ENCODE data around the gene UBP1.

DNA sequence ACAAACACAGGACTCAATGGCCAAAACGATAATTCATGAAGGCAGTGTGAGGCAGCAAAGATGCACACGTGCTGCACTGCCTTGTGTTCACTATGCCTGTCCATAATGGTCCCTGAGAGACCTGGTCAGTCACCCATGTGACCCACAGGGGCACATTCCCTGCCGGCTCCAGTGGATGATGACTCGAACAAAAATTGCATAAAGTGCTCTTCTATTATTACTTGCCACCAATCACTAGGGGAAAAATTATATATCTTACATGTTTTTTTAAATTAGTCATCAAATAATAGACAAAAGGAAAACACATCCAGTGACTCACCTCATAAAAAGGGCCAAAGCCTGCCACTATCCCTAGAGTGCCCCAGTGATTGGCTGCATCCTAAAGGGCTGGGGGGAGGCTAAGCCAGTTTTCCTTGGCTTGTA lies 47.5 kb downstream of the UBP1 start:
- no peak for TF ChIP-seq GABPA (IDR thresholded peaks at IDR 0.05 in 1 of 2, conservative IDR thresholded peaks at IDR 0.05 in 1 of 2)
- TF ChIP-seq, protein P1, sequence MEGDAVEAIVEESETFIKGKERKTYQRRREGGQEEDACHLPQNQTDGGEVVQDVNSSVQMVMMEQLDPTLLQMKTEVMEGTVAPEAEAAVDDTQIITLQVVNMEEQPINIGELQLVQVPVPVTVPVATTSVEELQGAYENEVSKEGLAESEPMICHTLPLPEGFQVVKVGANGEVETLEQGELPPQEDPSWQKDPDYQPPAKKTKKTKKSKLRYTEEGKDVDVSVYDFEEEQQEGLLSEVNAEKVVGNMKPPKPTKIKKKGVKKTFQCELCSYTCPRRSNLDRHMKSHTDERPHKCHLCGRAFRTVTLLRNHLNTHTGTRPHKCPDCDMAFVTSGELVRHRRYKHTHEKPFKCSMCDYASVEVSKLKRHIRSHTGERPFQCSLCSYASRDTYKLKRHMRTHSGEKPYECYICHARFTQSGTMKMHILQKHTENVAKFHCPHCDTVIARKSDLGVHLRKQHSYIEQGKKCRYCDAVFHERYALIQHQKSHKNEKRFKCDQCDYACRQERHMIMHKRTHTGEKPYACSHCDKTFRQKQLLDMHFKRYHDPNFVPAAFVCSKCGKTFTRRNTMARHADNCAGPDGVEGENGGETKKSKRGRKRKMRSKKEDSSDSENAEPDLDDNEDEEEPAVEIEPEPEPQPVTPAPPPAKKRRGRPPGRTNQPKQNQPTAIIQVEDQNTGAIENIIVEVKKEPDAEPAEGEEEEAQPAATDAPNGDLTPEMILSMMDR (IDR thresholded peaks at IDR 0.05; ENCODE audit: low read depth, low read length, missing input control): no peak
- no peak for TF ChIP-seq NR2F2 (IDR thresholded peaks at IDR 0.05)
- no peak for TF ChIP-seq EGR1 (IDR thresholded peaks at IDR 0.05; ENCODE audit: low read depth in 2 of 2)
- no peak for TF ChIP-seq RXRA (IDR thresholded peaks at IDR 0.05)
- TF ChIP-seq TAF1 (conservative IDR thresholded peaks at IDR 0.05): no peak
- TF ChIP-seq, protein P2, sequence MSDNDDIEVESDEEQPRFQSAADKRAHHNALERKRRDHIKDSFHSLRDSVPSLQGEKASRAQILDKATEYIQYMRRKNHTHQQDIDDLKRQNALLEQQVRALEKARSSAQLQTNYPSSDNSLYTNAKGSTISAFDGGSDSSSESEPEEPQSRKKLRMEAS (IDR thresholded peaks at IDR 0.05): no peak
- TF ChIP-seq RAD21 (IDR thresholded peaks at IDR 0.05): no peak
- TF ChIP-seq, protein P3, sequence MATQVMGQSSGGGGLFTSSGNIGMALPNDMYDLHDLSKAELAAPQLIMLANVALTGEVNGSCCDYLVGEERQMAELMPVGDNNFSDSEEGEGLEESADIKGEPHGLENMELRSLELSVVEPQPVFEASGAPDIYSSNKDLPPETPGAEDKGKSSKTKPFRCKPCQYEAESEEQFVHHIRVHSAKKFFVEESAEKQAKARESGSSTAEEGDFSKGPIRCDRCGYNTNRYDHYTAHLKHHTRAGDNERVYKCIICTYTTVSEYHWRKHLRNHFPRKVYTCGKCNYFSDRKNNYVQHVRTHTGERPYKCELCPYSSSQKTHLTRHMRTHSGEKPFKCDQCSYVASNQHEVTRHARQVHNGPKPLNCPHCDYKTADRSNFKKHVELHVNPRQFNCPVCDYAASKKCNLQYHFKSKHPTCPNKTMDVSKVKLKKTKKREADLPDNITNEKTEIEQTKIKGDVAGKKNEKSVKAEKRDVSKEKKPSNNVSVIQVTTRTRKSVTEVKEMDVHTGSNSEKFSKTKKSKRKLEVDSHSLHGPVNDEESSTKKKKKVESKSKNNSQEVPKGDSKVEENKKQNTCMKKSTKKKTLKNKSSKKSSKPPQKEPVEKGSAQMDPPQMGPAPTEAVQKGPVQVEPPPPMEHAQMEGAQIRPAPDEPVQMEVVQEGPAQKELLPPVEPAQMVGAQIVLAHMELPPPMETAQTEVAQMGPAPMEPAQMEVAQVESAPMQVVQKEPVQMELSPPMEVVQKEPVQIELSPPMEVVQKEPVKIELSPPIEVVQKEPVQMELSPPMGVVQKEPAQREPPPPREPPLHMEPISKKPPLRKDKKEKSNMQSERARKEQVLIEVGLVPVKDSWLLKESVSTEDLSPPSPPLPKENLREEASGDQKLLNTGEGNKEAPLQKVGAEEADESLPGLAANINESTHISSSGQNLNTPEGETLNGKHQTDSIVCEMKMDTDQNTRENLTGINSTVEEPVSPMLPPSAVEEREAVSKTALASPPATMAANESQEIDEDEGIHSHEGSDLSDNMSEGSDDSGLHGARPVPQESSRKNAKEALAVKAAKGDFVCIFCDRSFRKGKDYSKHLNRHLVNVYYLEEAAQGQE (IDR thresholded peaks at IDR 0.05): no peak
- no peak for TF ChIP-seq JUND (IDR thresholded peaks at IDR 0.05)
- no peak for TF ChIP-seq FOXA2 (IDR thresholded peaks at IDR 0.05)
- no peak for TF ChIP-seq FOXA1 (IDR thresholded peaks at IDR 0.05)
- TF ChIP-seq, protein P4, sequence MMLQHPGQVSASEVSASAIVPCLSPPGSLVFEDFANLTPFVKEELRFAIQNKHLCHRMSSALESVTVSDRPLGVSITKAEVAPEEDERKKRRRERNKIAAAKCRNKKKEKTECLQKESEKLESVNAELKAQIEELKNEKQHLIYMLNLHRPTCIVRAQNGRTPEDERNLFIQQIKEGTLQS (IDR thresholded peaks at IDR 0.05): no peak
- no peak for TF ChIP-seq HNF4G (IDR thresholded peaks at IDR 0.05)

Data from liver (tissue), 3 donors.